ENCODE results near the gene BDNF. TPM values are rescaled to one million over a fixed set of nuclear protein-coding genes. Genes with fewer than 3 reads are reported as not detected.

The BDNF gene
- total RNA-seq, 1 experiment from 2014 or later = 4.8 TPM

DNA sequence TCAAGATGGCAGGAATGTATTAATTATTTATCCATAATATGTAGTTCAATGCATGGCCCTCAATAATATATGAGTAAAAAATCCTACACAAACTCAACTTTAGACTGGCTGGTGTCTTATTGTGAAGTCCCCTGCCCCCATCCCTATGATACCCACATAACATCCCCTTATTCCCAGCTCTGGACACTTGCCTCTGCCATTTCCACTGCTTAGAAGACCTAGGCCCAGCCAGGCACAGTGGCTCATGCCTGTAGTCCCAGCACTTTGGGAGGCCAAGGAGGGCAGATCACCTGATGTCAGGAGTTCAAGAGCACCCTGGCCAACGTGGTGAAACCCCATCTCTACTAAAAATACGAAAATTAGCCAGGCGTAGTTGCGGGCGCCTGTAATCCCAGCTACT, 84.4 kb downstream of the BDNF start (continued):
- TF ChIP-seq HMGA2 (CRISPR knock-in tag; IDR thresholded peaks at IDR 0.05) (no peak), SOX15 (CRISPR knock-in tag; IDR thresholded peaks at IDR 0.05) (no peak), AR (CRISPR knock-in tag; IDR thresholded peaks at IDR 0.05) (peak; percentile 90; the same call in 1 of the 2 replicates), CDX4 (CRISPR knock-in tag; IDR thresholded peaks at IDR 0.05; ENCODE audit: borderline replicate concordance) (no peak), ZNF138 (CRISPR knock-in tag; conservative IDR thresholded peaks at IDR 0.05) (no peak), ZMAT4 (CRISPR knock-in tag; IDR thresholded peaks at IDR 0.05) (no peak), MLX (CRISPR knock-in tag; IDR thresholded peaks at IDR 0.05) (no peak), TEAD4 (CRISPR knock-in tag; IDR thresholded peaks at IDR 0.05) (no peak), NFE2L1 (CRISPR knock-in tag; IDR thresholded peaks at IDR 0.05) (no peak), NFATC4 (CRISPR knock-in tag; IDR thresholded peaks at IDR 0.05) (0 out of 2 replicates have a peak, but pooled peaks have one; percentile 67)
- TF ChIP-seq, protein P1, sequence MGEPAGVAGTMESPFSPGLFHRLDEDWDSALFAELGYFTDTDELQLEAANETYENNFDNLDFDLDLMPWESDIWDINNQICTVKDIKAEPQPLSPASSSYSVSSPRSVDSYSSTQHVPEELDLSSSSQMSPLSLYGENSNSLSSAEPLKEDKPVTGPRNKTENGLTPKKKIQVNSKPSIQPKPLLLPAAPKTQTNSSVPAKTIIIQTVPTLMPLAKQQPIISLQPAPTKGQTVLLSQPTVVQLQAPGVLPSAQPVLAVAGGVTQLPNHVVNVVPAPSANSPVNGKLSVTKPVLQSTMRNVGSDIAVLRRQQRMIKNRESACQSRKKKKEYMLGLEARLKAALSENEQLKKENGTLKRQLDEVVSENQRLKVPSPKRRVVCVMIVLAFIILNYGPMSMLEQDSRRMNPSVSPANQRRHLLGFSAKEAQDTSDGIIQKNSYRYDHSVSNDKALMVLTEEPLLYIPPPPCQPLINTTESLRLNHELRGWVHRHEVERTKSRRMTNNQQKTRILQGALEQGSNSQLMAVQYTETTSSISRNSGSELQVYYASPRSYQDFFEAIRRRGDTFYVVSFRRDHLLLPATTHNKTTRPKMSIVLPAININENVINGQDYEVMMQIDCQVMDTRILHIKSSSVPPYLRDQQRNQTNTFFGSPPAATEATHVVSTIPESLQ (CRISPR knock-in tag; IDR thresholded peaks at IDR 0.05) = no peak

- no peak for DNase-seq (ENCODE audit: low spot score)
- no peak overlapping the region for H3K27ac Mint-ChIP-seq
- H3K4me3 Mint-ChIP-seq = no peak overlapping the region
- no peaks in the 10 kb centered on the region for H3K9me3 Mint-ChIP-seq
- ChIA-PET CTCF (interaction anchor here (0.9 kb wide), 1 partner anchor 9 kb away, joined by 3 read pairs; no protein-coding TSS in a partner anchor), POLR2A (interaction anchor here (0.7 to 1.2 kb wide), 3 partner anchors 13 to 277 kb away, joined by 4 to 7 read pairs (median 4); no protein-coding TSS in a partner anchor)
- peak; percentile 9; the same call in 1 of the 2 replicates for TF ChIP-seq ZNF671 (CRISPR knock-in tag; IDR thresholded peaks at IDR 0.05)
- TF ChIP-seq, protein P2, sequence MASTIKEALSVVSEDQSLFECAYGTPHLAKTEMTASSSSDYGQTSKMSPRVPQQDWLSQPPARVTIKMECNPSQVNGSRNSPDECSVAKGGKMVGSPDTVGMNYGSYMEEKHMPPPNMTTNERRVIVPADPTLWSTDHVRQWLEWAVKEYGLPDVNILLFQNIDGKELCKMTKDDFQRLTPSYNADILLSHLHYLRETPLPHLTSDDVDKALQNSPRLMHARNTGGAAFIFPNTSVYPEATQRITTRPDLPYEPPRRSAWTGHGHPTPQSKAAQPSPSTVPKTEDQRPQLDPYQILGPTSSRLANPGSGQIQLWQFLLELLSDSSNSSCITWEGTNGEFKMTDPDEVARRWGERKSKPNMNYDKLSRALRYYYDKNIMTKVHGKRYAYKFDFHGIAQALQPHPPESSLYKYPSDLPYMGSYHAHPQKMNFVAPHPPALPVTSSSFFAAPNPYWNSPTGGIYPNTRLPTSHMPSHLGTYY (CRISPR knock-in tag; IDR thresholded peaks at IDR 0.05) = peak; percentile 4; the same call in 1 of the 2 replicates
- no peak for TF ChIP-seq CREM (CRISPR knock-in tag; IDR thresholded peaks at IDR 0.05)
- TF ChIP-seq ZNF425 (CRISPR knock-in tag; conservative IDR thresholded peaks at IDR 0.05) = peak; percentile 70; the same call in 1 of the 2 replicates
- no peak for TF ChIP-seq ZNF121 (CRISPR knock-in tag; IDR thresholded peaks at IDR 0.05)
- H3K36me3 Mint-ChIP-seq = peaks cover 35% of the 10 kb centered on the region
- no peak for ATAC-seq
- H3K4me1 Mint-ChIP-seq = peaks cover 35% of the 10 kb centered on the region
- peaks cover 32% of the 10 kb centered on the region for H3K27me3 Mint-ChIP-seq (ENCODE audit: low read depth)
Measured at GRCh38 chr11:27614092-27614491, 86.2 kb downstream of the BDNF start.
